Measurements from ENCODE around the gene PDCD10.

- TF ChIP-seq CTCF (optimal IDR thresholded peaks at IDR 0.05 in 1 of 3, IDR thresholded peaks at IDR 0.05 in 1 of 3, conservative IDR thresholded peaks at IDR 0.05 in 1 of 3; ENCODE audit: extremely low read depth in 1 of 3, insufficient read depth in 2 of 3, low read length in 3 of 3) (no peak), EZH2 (IDR thresholded peaks at IDR 0.05; ENCODE audit: low read length) (no peak)
These were observed 58.8 kb downstream of the PDCD10 start for GRCh38 chr3:167675848-167676247.

Data from keratinocyte (primary cell).